Endodermal cell (in vitro differentiated cells): ENCODE results near the gene ASCL2. TPM values are rescaled to one million over a fixed set of nuclear protein-coding genes. Genes with fewer than 3 reads are reported as not detected.
A peak's percentile ranks its signal among the peaks of the same experiment; 100 is the strongest.

Experiments
- DNase-seq: peaks from one replicate; pipeline ENCODE4 v3.0.0-alpha.2; 2017
- H3K27ac ChIP-seq: 2 replicates; pipeline ENCODE4 v1.5.1; 2013; ENCODE audit warnings: mild to moderate bottlenecking, low read depth, low read length, moderate library complexity
- H3K27me3 ChIP-seq: 2 replicates; pipeline ENCODE4 v1.6.1; 2013; ENCODE audit warnings: mild to moderate bottlenecking, low read length, moderate library complexity; ENCODE audit not compliant: insufficient read depth, control insufficient read depth, poor library complexity, severe bottlenecking
- H3K36me3 ChIP-seq: 2 replicates; pipeline ENCODE4 v1.7.0; 2013; ENCODE audit warnings: mild to moderate bottlenecking, low read length, moderate library complexity; ENCODE audit not compliant: control insufficient read depth, insufficient read depth
- H3K4me1 ChIP-seq: one replicate; pipeline ENCODE4 v1.7.0; 2013; ENCODE audit warnings: low read length; ENCODE audit not compliant: control insufficient read depth, insufficient read depth
- H3K4me3 ChIP-seq: 2 replicates; pipeline ENCODE4 v1.5.1; 2013; ENCODE audit warnings: mild to moderate bottlenecking, low read length, moderate library complexity
- H3K9ac ChIP-seq: 2 replicates; pipeline ENCODE4 v1.6.1; 2013; ENCODE audit warnings: mild to moderate bottlenecking, low read length, moderate library complexity; ENCODE audit not compliant: poor library complexity, severe bottlenecking; ENCODE audit errors: extremely low read depth
- H3K9me3 ChIP-seq: 2 replicates; pipeline ENCODE4 v1.6.1; 2013; ENCODE audit warnings: mild to moderate bottlenecking, low read length, moderate library complexity; ENCODE audit not compliant: control insufficient read depth
- H3K27ac Mint-ChIP-seq: 2 replicates; pipeline ENCODE4 v1.8.0; 2020; ENCODE audit warnings: mixed read lengths
- H3K27me3 Mint-ChIP-seq: 2 replicates; pipeline ENCODE4 v1.8.0; 2021; ENCODE audit warnings: mild to moderate bottlenecking, mixed read lengths; ENCODE audit not compliant: insufficient read depth
- H3K36me3 Mint-ChIP-seq: 2 replicates; pipeline ENCODE4 v1.8.0; 2020; ENCODE audit warnings: low read depth, mixed read lengths
- H3K4me1 Mint-ChIP-seq: 2 replicates; pipeline ENCODE4 v1.8.0; 2020; ENCODE audit warnings: mixed read lengths
- H3K4me3 Mint-ChIP-seq: 2 replicates; pipeline ENCODE4 v1.8.0; 2020; ENCODE audit warnings: mild to moderate bottlenecking, moderate library complexity, mixed read lengths
- H3K9me3 Mint-ChIP-seq: 2 replicates; pipeline ENCODE4 v1.8.0; 2020; ENCODE audit warnings: mild to moderate bottlenecking, mixed read lengths
- CTCF ChIP-seq: fragments of 200-600 bp; sonication (generic); conservative IDR thresholded peaks from 2 replicates; pipeline ENCODE4 v1.5.0; 2021; ENCODE audit warnings: antibody characterized with exemption, mild to moderate bottlenecking
- WGBS, 2 experiments: methylation state at CpG; one replicate each; pipeline versions ENCODE4 v1.1.5 to v1.1.7; 2013; ENCODE audit warnings: missing lambda C conversion rate in 2 of 2, mixed read lengths in 1 of 2; ENCODE audit not compliant: insufficient coverage in 1 of 2, insufficient read length in 1 of 2; 5-methylcytosine and 5-hydroxymethylcytosine counted together
- total RNA-seq, 2 donors: library from RNA; stranded (reverse); fragmentation: NEBNext Ultra II Directional in 1 of 2; extraction: Animal tissue kit (Norgen Biotek cat#: 25700) in 1 of 2; gene quantifications; 2 replicates in 1 of 2; 3 replicates in 1 of 2; pipeline ENCODE4 v1.2.1, GENCODE V29; 2021

The ASCL2 gene
- total RNA-seq, 2 donors from 2014 or later = not detected

GRCh38 chr11:2252018-2252417 lies 18.4 kb downstream of the ASCL2 start:
- Mint-ChIP-seq H3K4me3 (no peak overlapping the region), H3K9me3 (peaks cover 7% of the 10 kb centered on the region), H3K27ac (no peak overlapping the region), H3K27me3 (peaks cover 18% of the 10 kb centered on the region), H3K36me3 (no peaks in the 10 kb centered on the region), H3K4me1 (no peaks in the 10 kb centered on the region)
- Histone ChIP-seq H3K4me1 (no peaks in the 10 kb centered on the region), H3K27me3 (no peaks in the 10 kb centered on the region), H3K27ac (no peak overlapping the region), H3K9ac (no peak overlapping the region), H3K4me3 (no peak overlapping the region), H3K36me3 (no peaks in the 10 kb centered on the region), H3K9me3 (no peaks in the 10 kb centered on the region)
- DNase-seq = no peak
- 68 to 94% methylated on average over 4 of the region's 6 CpGs for WGBS, 2 experiments
- TF ChIP-seq CTCF = no peak

GRCh38 chr11:2251138-2251537 lies 19.2 kb downstream of the ASCL2 start:
- peak; percentile 34 for DNase-seq
- Mint-ChIP-seq H3K4me1 (no peaks in the 10 kb centered on the region), H3K4me3 (no peak overlapping the region), H3K9me3 (peaks cover 7% of the 10 kb centered on the region), H3K36me3 (no peaks in the 10 kb centered on the region), H3K27ac (no peak overlapping the region), H3K27me3 (peaks cover 17% of the 10 kb centered on the region)
- Histone ChIP-seq H3K4me3 (no peak overlapping the region), H3K27ac (no peak overlapping the region), H3K9ac (no peak overlapping the region), H3K27me3 (no peaks in the 10 kb centered on the region), H3K36me3 (no peaks in the 10 kb centered on the region), H3K4me1 (no peaks in the 10 kb centered on the region), H3K9me3 (no peaks in the 10 kb centered on the region)
- WGBS, 2 experiments = 87 to 88% methylated on average over 4 to 6 of the region's 6 CpGs
- no peak for TF ChIP-seq CTCF

- Histone ChIP-seq H3K4me3 (no peak overlapping the region), H3K27me3 (no peaks in the 10 kb centered on the region), H3K9ac (no peak overlapping the region), H3K27ac (no peak overlapping the region), H3K4me1 (no peaks in the 10 kb centered on the region), H3K9me3 (no peaks in the 10 kb centered on the region), H3K36me3 (no peaks in the 10 kb centered on the region)
- Mint-ChIP-seq H3K4me3 (no peak overlapping the region), H3K4me1 (no peaks in the 10 kb centered on the region), H3K27ac (no peak overlapping the region), H3K27me3 (peaks cover 17% of the 10 kb centered on the region), H3K36me3 (no peaks in the 10 kb centered on the region), H3K9me3 (peaks cover 7% of the 10 kb centered on the region)
- 62 to 89% methylated on average over 2 to 8 of the region's 8 CpGs for WGBS, 2 experiments
- peak; percentile 31 for DNase-seq
- TF ChIP-seq CTCF = no peak
These were observed 19.9 kb downstream of the ASCL2 start for GRCh38 chr11:2250485-2250884.
